AG10803 (cell line): Measurements from ENCODE around the gene CHMP2A.

ENCODE experiments used
- DNase-seq: peaks from one replicate; pipeline ENCODE4 v3.0.0; 2010; ENCODE audit warnings: low read depth
- H3K4me3 ChIP-seq: 2 replicates; pipeline ENCODE4 v1.5.1; 2011; ENCODE audit warnings: mild to moderate bottlenecking, low read length, control low read depth
- CTCF ChIP-seq: conservative IDR thresholded peaks from 2 replicates; pipeline ENCODE4 v1.5.1; 2011; ENCODE audit warnings: mild to moderate bottlenecking, low read length, control low read depth, inconsistent platforms

The CHMP2A gene

GRCh38 chr19:58521651-58522050 lies 33.3 kb downstream of the CHMP2A start:
- no peak overlapping the region for H3K4me3 ChIP-seq
- no peak for TF ChIP-seq CTCF
- DNase-seq, result no peak

GRCh38 chr19:58520257-58520599 lies 34.7 kb downstream of the CHMP2A start:
- DNase-seq, result no peak
- TF ChIP-seq CTCF, result no peak
- H3K4me3 ChIP-seq, result peak overlapping the region; percentile 88

GRCh38 chr19:58519355-58520256 lies 35.3 kb downstream of the CHMP2A start, which contains the start of gene ZBTB45:
Gene ZBTB45 (minus strand): TSS chr19:58519810. CDS start chr19:58517673, 2,137 bp downstream.
- TF ChIP-seq CTCF, result peak; percentile 62
- H3K4me3 ChIP-seq, result peak within 1 kb of the TSS; percentile 88

GRCh38 chr19:58519087-58519354 lies 35.9 kb downstream of the CHMP2A start:
- peak overlapping the region; percentile 88 for H3K4me3 ChIP-seq
- DNase-seq, result peak; percentile 73
- TF ChIP-seq CTCF, result peak; percentile 72

More at GRCh38 chr19:58519355-58520256, 35.3 kb downstream of the CHMP2A start, which contains the start of gene ZBTB45:
- DNase-seq, result peak; percentile 97

- DNase-seq, result no peak
- no peak for TF ChIP-seq CTCF
- H3K4me3 ChIP-seq, result peak overlapping the region; percentile 88
Observed at GRCh38 chr19:58518256-58519086, 36.4 kb downstream of the CHMP2A start.

GRCh38 chr19:58516964-58517833 lies 37.7 kb downstream of the CHMP2A start:
- H3K4me3 ChIP-seq, result no peak overlapping the region
- TF ChIP-seq CTCF, result no peak

More at GRCh38 chr19:58516964-58517833, 37.7 kb downstream of the CHMP2A start:
- no peak for DNase-seq
